Cerebellar nuclear complex (tissue), 1 donor: ENCODE results near the gene RNPS1.
"Not testable (repeated sequence)": the region's sequence is repeated elsewhere in the genome, so short reads cannot be mapped to it uniquely, and the experiment has no call there.

Source experiments
- DNase-seq, 2 experiments: peaks; one replicate each; lab custom pipeline; 2025; lab: John Stamatoyannopoulos, UW

RNPS1 gene

DNA sequence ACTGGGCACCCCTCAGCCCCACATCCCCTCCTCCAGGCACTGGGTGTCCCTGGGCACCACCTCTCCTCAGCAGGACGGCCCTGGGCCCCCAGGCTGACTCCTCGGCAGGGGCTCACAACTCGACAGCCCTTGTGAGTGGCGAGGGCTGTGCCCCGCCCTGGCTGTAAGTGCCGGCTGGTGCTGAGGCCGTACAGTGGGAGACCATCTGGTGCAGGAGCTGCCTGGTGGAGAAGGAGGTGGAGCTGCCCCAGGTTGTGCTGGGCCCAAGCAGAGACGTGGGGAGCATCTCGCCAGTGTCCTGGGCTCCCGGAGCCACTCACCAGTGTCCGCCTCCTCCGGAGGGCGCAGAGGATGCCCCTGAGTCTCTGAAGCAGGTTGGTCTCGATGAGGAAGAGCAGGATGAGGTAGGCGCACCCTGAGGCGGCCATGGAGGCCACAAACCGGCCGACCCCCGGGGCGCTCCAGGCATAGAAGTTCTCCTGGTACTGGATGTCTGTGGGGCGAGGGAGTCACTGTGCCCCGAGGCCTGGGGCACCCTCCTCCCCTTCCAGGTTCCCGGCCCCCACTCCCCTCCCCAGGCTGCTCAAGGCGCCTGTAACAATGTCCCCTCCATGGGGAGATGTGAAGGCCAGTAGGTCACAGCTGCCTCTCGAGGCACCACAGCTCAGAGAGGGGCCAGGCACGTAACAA, 15.1 kb upstream of the RNPS1 start:
- DNase-seq, result no peak

DNA sequence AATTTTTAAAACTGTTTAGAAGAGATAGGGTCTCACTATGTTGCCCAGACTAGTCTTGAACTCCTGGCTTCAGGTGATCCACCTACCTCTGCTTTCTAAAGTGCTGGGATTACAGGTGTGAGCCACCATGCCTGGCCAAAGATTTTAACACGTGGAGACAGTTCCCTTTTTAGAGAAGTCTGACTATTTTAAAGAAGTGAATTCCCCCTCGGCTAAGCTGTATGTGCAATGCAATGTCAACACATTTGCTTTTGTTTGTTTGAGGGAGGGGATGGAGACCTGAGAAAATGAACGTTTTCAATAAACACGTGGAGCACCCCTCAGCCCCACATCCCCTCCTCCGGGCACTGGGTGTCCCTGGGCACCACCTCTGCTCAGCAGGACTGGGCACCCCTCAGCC, 14.3 kb upstream of the RNPS1 start:
- no peak for DNase-seq

DNA sequence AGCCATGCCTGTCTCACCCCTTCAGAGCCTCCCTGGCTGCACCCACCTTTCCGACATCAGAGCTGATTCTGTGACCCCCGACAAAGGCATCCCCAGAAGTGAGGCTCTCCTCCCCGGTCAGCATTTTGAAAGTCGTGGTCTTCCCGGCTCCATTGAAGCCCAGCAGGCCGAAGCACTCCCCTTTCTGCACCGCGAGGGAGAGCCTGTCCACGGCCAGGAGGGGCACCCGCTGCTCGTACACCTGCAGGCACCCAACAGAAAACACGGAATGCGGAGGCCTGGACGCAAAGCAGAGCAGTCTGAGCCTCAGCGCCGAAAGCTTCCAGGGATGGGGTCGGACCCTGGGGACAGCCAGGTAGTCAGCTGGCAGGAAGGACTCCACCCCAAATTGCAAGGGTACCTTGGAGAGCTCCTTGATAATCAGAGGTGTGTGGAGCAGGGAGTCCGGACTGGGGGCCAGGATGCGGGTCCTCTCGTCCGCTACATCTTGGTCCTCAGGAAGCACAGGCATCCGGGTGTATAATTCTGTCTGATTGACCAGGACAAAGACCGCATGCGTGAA, 13.1 kb upstream of the RNPS1 start:
- no peak for DNase-seq

DNA sequence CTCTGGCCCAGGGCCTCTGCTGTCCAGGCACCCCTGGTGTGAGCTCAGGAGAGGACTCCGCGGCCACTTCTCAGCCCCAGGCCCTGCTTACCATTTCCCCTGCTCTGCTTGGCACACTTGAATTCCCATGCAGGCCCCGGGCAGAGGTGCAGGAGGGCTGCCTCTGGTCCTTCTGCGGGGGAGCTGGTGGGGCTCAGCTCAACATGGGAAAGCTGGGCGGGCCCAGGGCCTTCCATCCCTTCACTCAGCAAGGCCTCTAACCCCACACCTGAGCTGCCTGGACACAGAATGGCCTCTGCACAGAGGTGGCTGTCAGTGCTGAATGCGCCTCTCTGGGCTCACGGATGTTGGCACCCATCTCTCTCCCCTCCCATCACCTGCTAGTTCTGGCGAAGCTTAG, 12.5 kb upstream of the RNPS1 start:
- no peak for DNase-seq

DNA sequence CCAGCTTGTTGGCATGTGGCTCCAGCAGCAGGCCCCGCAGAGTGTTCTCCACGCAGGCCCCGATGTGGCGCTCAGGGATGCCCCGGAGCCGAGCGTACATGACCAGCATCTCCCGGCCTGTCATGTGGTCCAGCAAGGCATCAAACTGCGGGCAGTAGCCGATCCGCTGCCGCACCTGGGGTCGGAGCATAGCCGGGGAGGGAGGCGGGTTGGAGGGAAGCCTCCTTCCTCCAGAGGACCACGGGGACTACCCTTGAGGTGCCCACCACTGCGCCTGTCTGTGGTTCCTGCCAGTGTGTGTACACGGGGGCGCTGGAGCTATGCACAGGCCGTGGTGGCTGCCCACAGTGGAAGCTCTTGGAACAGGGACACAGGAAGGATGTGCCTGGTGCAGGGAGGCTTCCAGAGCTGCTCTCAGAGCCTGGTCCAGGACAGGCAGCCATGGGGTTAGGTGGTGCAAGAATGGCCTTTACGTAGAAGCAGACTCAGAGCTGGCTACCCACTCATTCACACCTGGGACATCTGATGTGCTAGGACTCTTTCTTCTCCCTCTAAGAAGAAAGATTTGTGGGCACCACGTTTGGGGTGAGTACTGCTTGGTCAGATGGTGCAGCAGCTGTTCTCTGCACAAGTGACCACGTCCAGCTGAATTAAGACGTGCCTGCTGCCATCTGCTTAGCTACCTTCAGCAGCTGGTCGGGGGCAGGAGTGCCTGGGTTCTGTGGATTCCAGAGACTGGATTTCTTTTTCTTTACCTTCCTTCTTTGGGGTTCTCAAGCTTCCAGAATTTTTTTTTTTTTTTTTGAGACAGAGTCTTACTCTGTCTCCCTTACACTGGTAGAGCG, 11.3 kb upstream of the RNPS1 start:
- no peak for DNase-seq

DNA sequence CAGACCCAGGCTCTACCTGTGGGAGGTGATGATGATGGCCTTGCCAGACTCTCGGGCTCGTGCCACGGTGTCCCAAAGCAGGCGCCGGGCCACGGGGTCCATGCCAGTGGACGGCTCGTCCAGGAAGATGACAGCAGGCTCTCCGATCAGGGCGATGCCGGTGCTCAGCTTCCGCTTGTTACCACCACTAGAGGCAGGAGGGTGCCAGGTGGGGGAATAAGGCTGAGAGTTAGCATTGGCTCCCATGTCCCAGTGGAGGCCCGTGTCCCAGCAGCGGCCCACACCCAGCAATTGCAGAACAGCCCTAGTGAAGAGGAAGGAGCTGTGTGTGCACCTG, 10.3 kb upstream of the RNPS1 start:
- no peak for DNase-seq

DNA sequence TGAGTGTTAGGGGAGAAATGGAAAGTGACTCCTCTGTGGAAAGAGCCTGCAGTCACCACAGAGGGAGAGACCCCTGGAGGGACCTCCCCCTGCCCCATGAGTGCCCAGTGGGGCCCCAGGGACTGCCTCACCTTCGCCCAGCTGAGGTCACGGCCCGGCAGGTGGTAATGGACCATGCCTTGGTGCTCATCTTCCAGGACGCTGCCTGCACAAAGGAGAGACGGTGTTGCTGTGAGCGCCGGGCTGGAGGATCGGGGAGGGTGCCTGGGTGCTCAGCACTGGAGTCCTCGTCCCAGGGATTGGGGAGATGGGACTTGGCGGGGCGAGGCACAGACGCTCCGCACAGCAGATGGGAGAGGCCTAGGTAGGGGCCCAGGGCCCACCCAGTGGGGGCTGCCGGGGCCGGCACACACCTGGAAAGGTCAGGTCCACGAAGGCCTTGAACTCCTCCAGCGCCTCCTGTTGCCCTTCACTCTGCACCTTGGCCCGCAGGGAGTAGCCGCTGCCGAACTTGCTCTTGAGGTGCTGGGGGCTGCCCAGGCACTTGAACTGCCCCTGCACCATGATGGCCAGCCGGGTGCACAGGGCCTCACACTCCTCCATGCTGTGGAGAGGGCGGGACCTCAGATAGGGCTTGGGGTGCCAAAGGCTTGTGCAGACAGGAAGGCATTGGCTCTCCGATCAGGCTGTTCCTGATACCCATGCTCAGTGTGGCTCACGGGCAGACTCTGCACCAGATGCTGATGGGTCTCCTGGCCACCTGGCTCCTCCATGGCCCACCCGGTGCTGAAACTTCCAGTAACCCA, 9.7 kb upstream of the RNPS1 start:
- DNase-seq, result no peak

DNA sequence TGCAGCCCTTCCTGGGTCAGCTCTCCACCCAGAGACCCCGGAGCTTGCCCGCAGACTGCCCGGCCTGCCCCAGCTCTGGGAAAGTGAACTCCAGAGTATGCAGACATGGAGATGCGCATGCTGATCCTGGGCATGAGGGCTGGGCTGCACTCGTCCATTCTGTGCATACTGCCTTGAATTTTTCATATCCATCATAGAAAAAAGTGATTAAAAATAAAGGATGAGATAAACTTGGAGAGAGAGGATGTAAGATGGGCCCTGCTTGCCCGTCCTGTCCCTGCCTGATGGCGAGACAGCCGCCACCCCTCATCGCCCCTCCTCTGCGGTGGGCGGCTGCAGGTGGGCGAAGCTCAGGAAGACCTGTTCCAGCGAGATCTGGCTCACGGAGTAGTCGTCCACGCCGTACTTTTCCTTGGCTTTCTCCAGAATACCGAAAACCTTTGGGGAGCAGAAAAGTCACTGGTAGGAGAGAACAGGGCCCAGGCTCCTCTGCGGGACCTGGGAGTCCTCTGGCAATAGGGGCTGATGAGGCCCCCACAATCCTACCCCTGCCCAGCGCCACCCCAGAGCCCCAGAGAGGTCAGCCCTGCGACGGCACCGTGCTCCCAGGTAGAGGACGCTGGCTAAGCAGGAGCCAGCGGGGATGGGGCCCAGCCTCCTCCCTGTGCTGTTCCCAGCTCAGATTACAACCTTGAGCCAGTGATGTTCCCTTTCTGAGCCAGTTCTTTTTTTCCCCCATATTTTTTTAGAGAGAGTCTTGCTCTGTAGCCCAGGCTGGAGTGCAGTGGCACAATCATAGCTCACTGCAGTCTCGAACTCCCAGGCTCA, 8.7 kb upstream of the RNPS1 start:
- DNase-seq, result no peak

DNA sequence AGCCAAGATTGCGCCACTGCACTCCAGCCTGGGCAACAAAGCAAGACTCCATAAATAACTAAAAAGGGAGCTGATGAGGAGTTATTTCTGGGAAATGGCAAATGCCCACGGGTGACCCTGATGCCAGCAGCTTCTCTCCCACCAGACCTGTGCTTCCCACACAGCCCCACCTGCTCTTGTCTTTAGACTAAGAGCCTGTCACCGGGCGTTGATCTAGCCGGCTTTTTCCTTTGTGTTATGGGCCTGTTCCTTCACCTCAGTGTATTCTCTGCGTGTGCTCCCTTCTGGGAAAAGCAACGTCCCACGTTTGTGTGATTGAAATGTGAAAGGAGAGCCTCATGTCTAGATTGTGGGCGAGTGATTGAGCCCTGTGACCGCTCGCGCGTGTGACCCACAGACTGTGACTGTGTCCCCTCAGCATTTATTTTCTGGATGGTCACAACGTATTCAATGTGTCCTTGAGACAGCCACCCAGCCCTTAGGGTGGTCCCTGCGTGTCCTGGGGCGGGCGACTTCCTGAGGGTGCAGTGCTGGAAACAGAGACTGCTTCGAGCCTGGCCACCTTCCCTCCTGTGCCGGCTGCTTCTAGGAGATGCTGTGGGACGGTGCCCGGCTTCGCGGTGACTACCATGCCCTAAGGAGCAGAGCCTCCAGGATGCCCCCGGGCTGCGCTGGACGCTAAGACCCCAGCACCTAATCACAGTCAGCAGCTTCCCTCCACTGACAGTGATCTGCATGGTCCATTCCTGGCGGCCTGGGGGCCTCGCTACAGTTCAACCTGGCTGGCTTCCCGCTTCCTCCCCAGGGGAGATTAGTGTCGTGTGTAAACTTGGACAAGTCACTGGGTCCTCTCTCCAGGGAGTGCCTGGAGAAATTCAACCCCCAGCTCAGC, 7.8 kb upstream of the RNPS1 start:
- no peak for DNase-seq

DNA sequence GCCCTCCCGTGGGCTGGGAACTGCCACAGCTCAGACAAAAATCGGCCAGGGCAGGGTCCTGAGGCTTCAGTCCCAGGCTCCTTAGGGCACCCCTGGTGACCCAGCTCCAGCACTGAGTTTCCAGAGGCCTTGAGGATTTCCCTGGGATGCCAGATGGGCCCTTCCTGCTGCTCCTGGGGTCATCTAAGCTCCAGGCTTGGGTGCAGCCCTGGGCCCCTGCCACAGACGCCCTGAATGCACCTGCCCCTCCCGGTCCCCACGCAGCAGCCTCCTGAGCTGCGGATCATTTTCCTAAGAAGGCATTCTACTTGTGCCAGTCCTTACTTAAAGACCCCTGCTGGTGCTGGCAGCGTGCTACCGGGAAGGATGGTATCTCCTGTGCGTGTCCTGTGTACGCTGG, 6.0 kb upstream of the RNPS1 start:
- DNase-seq, result no peak

DNA sequence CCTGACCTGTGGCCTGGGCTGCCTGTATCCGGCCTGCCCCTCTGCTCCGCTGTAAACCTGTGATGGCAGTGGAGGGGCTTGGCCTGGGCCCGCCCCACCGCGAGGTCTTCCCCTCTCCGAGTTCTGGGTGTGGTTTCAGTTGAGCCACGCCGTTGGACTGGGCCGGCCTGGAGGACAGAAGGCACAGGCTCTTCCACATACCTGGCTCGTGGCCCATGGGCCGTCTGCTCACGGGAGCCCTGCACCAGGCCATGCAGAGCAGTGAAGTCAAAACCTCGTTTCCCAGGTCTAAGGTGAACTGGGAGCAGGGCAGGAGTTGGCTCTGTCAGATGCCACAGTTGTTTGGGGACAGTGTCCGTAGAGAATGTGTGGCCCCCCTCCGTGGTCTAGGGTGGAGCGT, 5.6 kb upstream of the RNPS1 start:
- no peak for DNase-seq

DNA sequence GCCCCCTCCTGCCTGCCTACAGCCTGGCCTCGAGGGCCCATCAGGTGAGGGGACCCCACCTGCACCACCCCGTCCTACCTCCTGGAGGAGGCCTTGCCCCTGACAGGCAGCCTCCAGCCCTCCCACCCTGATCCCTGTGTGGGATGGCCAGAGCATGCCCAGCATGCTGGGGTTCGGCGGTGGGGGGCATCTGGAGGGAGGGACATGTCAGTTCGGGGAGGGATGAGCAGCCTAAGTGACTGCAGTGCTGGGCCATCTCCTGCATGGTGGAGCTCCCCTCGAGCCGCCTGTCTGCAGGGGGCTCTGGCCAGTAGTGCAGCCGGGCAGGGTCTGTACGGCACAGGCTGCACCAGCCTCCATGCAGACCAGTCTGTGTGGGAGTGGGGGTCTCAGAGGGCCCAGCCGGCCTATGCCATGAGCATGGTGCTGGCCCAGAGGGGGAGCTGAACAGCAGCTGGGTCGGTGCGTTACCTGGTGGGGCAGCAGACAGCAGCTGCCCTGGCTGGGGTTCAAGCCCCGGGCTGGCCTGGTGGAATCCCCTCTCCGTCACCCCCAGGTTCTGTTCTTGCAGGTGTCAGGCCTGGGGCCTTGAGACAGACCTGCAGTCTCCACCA, 4.0 kb upstream of the RNPS1 start:
- DNase-seq, result no peak

DNA sequence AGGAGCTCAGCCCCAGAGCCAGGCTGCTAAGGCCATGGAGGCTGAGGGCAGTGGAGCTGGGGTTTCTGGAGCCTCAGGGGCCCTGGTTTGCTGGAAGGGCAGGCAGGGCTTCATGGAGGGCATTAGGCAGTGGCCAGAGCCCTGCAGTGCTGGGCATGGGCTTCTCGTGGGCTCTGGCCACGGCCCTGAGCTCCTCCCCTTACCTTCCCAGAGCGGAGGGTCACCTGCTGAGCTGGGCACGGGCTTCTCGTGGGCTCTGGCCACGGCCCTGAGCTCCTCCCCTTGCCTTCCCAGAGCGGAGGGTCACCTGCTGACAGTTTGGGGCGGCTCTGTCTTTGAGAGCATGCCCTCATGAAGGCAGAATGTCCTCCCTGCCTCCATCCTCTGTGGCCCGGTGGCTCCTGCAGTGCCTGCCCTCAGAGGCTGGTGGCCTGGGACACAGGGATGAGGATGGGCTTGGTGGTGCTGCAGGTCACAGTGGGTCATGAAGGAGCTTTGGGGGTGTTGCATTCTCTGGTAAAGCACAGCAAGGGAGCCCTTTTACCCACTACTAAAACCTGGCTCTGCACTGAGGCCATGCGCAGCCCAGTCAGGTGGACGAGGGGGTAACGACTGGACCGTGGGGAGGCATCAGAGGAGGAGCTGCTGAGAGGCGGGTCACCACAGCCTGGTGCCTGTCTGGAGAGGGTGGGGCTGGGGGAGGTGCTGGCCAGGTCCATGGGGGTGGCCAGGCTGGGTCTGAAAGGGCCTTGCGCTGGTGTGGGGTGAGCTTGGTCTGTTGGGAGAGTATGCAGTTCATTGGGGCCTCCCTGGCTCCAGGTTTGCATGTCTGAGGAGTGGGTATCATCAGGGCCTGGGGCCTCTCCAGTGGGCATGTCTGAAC, 2.9 kb upstream of the RNPS1 start:
- DNase-seq, result no peak

DNA sequence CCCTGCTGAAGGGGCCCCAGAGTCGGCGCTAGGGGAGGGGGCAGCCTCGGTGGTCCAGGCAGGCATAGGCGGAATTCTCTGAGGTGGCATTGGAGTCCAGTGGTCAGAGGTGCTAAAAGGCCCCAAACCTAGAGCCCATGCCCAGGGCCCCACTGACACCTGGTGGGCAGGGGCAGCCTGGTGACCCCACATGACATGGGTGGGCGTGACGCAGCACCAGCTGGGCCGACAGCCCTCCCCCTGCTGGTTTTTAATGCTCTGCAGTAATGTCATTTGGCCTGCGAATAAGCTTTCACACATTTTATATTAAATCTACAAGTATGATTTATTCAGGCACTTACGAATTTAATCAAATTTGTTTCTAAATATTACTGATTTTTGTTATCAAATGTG, 2.1 kb upstream of the RNPS1 start:
- DNase-seq, result no peak

DNA sequence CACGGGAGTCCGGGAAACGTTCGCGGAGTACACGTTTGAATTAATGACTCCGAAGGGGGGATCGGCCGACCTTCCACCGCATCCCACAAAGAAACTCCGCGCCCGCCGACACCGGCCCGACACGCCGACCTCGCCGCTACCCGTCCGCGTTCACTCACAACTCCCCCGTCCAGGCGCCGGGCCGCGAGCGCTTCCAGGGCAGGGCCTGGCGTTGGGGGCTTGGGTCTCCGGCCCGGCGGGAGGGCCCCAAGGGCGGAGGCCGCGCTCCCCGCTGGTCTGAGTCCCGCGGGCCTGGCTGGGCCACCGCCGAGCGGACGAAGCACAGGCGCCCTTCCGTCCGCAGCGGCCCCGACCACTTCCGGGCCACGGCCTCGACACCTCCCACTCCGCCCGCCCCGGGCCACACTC, 417 bp downstream of the RNPS1 start:
- DNase-seq, result not testable (repeated sequence)

DNA sequence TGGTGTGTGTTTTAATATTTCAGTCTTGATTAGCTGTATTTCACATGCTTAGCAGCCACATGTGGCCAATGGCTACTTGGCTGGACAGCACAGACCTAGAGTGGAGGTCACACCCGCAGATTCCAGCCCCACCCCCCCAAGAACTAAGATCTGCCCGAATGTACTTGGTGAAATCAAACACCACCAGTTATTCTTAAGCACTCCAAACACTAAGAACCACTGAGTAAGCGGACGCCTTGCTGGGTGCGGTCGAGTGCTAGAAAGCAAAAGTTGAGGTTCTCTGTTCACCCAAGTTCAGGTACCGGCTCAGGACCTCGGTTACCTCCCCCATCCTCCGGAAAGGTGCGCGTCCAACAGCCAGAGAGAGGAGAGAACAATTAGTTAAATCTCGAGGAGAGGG, 1.0 kb downstream of the RNPS1 start:
- DNase-seq, result not testable (repeated sequence)

DNA sequence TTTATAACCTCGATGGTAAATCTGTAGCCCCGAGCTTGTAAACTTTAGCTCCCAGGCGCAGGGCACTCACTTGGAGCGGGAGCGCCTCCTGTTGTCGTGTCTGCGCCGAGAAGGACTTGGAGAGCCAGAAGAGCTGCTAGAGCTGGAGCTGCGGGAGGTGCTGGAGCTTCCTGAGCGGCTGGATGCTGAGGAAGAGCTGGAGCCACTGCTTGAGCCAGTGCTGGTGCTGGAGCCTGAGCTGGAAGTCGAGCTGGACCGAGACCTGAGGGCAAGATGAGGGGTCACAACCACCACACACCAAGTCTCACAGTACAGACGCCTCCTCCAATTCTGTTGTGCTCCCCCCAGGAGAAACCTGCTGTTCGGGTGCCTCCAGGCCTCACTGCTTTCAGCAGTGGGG, 4.9 kb downstream of the RNPS1 start:
- DNase-seq, result not testable (repeated sequence)

DNA sequence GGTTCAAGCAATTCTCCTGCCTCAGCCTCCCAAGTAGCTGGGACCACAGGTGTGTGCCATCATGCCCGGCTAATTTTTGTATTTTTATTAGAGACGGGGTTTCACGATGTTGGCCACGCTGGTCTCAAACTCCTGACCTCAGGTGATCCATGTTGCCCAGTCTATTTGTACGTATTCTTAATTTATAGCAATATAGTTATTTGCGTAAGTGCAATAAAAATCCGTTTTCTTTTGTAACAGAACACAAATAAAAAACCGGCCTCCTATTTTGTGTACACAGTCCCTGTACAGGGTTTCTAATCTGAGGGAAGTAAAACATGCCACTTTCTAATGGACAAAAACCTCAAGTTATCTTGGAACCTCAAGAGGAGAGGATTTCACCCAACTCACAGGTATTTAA, 7.7 kb downstream of the RNPS1 start:
- DNase-seq, result no peak

DNA sequence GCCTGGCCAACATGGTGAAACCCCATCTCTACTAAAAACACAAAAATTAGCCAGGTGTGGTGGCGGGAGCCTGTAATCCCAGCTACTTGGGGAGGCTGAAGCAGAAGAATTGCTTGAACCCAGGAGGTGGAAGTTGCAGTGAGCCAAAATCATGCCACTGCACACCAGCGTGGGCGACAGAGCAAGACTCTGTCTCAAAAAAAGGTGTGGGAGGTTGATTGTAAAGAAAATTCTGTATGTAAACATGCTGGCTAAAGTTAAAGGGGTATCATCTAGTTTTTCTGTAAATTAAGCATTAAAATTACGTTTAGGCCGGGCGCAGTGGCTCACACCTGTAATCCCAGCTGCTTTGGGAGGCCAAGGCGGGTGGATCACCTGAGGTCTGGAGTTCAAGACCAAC, 9.4 kb downstream of the RNPS1 start:
- DNase-seq, result not testable (repeated sequence)
